ENCODE data around the gene NFATC3. TPM values are rescaled to one million over a fixed set of nuclear protein-coding genes. Genes with fewer than 3 reads are reported as not detected.
A peak's percentile ranks its signal among the peaks of the same experiment; 100 is the strongest.

The NFATC3 gene
- total RNA-seq, 4 donors from 2014 or later, result 27.5 to 107 (median 41.6) TPM

GRCh38 chr16:68079376-68079625 lies 5.9 kb upstream of the NFATC3 start:
- Histone ChIP-seq H3K4me3 (no peak overlapping the region), H3K9me3 (no peaks in the 10 kb centered on the region), H3K27me3 (no peaks in the 10 kb centered on the region), H3K27ac (peak overlapping the region; percentile 85 to 88 (median 87)), H3K36me3 (peaks cover 0 to 4% (median 0%) of the 10 kb centered on the region in 4 donors), H3K4me1 (peaks cover 34 to 53% (median 37%) of the 10 kb centered on the region in 4 donors)
- in situ Hi-C loops (cut with MboI; ENCODE audit: low pct_ligation_motif_present in 1 of 4, low pct_unique_long_range_greater_than_20kb in 1 of 4, low sequenced_read_pairs in 3 of 4), result loop anchor here in 2 of 4 donors (10.0 to 25.0 kb wide), 2 partner anchors 146 to 158 kb away; partner anchors contain the start of genes ESRP2 (in 1 of the 2) and PLA2G15 (in 1 of the 2)
- DNase-seq, result no peak
- intact Hi-C loops (cut with DNase I; ENCODE audit: low total_unique reads), result no loop called here
- TF ChIP-seq POLR2A (IDR thresholded peaks at IDR 0.05) (no peak), EP300 (IDR thresholded peaks at IDR 0.05; ENCODE audit: low read depth) (no peak), POLR2AphosphoS5 (IDR thresholded peaks at IDR 0.05) (no peak), CTCF (IDR thresholded peaks at IDR 0.05) (no peak)

- TF ChIP-seq EP300 (IDR thresholded peaks at IDR 0.05; ENCODE audit: low read depth) (no peak), POLR2AphosphoS5 (IDR thresholded peaks at IDR 0.05) (peak; percentile 24 to 71 (median 34)), POLR2A (IDR thresholded peaks at IDR 0.05) (peak; percentile 18)
- WGBS, 2 donors (ENCODE audit: low coverage in 1 of 2), result 18% methylated on average over 13 of the region's 13 CpGs; no CpG with 5 or more reads in 1 of the 2 donors
- intact Hi-C loops (cut with DNase I; ENCODE audit: low total_unique reads) (loop anchor here (10.0 kb wide), 1 partner anchor 155 kb away; the partner anchor contains the start of gene ESRP2), in situ Hi-C loops (cut with MboI; ENCODE audit: low pct_ligation_motif_present in 1 of 4, low pct_unique_long_range_greater_than_20kb in 1 of 4, low sequenced_read_pairs in 3 of 4) (loop anchor here in 2 of 4 donors (10.0 to 25.0 kb wide), 2 partner anchors 145 to 158 kb away; partner anchors contain the start of genes ESRP2 (in 1 of the 2) and PLA2G15 (in 1 of the 2))
- Histone ChIP-seq H3K27me3 (no peaks in the 10 kb centered on the region), H3K9me3 (no peaks in the 10 kb centered on the region), H3K4me1 (peaks cover 34 to 55% (median 39%) of the 10 kb centered on the region in 4 donors), H3K27ac (peak overlapping the region; percentile 85 to 88 (median 87)), H3K36me3 (peaks cover 0 to 4% (median 0%) of the 10 kb centered on the region in 4 donors), H3K4me3 (no peak overlapping the region)
- DNase-seq, result peak; percentile 89
Observed at GRCh38 chr16:68079626-68080344, 5.4 kb upstream of the NFATC3 start.

- TF ChIP-seq CTCF (IDR thresholded peaks at IDR 0.05) (no peak), POLR2AphosphoS5 (IDR thresholded peaks at IDR 0.05) (no peak), POLR2A (IDR thresholded peaks at IDR 0.05) (no peak), EP300 (IDR thresholded peaks at IDR 0.05; ENCODE audit: low read depth) (no peak)
- H3K4me1 ChIP-seq, result peaks cover 34 to 65% (median 43%) of the 10 kb centered on the region in 4 donors
- peak overlapping the region in 2 of 4 donors; percentile 85 to 88 for H3K27ac ChIP-seq
- no peak overlapping the region for H3K4me3 ChIP-seq
- intact Hi-C loops (cut with DNase I; ENCODE audit: low total_unique reads) (loop anchor here (10.0 kb wide), 1 partner anchor 153 kb away; the partner anchor contains the start of gene ESRP2), in situ Hi-C loops (cut with MboI; ENCODE audit: low pct_ligation_motif_present in 1 of 4, low pct_unique_long_range_greater_than_20kb in 1 of 4, low sequenced_read_pairs in 3 of 4) (loop anchor here in 1 of 4 donors (25.0 kb wide), 1 partner anchor 155 kb away; the partner anchor contains the start of genes ESRP2 and PLA2G15)
- H3K9me3 ChIP-seq, result no peaks in the 10 kb centered on the region
- no peaks in the 10 kb centered on the region for H3K27me3 ChIP-seq
- no peak for DNase-seq
- H3K36me3 ChIP-seq, result no peaks in the 10 kb centered on the region
Observed at GRCh38 chr16:68081861-68082628, 3.1 kb upstream of the NFATC3 start.

DNA sequence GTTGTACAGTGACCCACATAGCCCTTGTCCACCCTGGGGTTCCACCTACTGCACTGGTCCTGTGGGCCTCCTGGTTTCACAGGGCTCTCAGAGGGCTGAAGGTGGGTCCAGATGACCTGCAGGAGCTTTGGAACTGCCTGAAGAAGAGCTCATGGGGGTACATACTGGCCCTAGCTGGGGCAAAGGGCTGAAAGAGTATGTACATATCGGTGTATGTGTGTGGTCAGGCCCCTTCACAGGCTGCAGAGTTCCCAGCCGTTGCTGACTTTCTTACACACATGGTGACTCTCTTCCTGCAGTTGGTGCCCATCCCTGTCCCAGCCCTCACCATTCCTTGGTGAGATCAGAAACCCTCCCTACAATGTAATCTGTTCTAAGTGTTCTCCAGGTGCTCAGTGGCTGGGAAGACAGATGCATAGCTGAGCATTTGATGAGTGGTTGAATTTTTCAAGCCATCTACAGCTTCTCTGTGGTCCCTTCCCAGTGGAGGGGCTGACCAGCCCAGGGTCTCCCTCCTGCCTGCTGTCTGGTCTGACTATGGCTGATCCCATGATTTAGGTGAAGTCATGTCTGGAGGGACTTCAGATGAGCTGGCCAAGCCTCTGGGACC lies 2.4 kb upstream of the NFATC3 start:
- Histone ChIP-seq H3K9me3 (no peaks in the 10 kb centered on the region), H3K36me3 (no peaks in the 10 kb centered on the region), H3K4me1 (peaks cover 34 to 72% (median 50%) of the 10 kb centered on the region in 4 donors), H3K27me3 (no peaks in the 10 kb centered on the region), H3K27ac (peak overlapping the region in 2 of 4 donors; percentile 28 to 98), H3K4me3 (no peak overlapping the region)
- TF ChIP-seq POLR2AphosphoS5 (IDR thresholded peaks at IDR 0.05), result no peak
- TF ChIP-seq EP300 (IDR thresholded peaks at IDR 0.05; ENCODE audit: low read depth), result no peak
- TF ChIP-seq CTCF (IDR thresholded peaks at IDR 0.05), result no peak
- TF ChIP-seq POLR2A (IDR thresholded peaks at IDR 0.05), result no peak
- intact Hi-C loops (cut with DNase I; ENCODE audit: low total_unique reads) (loop anchor here (10.0 kb wide), 1 partner anchor 152 kb away; the partner anchor contains the start of gene ESRP2), in situ Hi-C loops (cut with MboI; ENCODE audit: low pct_ligation_motif_present in 1 of 4, low pct_unique_long_range_greater_than_20kb in 1 of 4, low sequenced_read_pairs in 3 of 4) (loop anchor here in 1 of 4 donors (25.0 kb wide), 1 partner anchor 155 kb away; the partner anchor contains the start of genes ESRP2 and PLA2G15)
- WGBS, 2 donors (ENCODE audit: low coverage in 1 of 2), result 92% methylated on average over 2 of the region's 2 CpGs; no CpG with 5 or more reads in 1 of the 2 donors
- DNase-seq, result no peak
